ENCODE results near the gene RCHY1.
A peak's percentile ranks its signal among the peaks of the same experiment; 100 is the strongest.
"Not testable (repeated sequence)": the region's sequence is repeated elsewhere in the genome, so short reads cannot be mapped to it uniquely, and the experiment has no call there.

The RCHY1 gene

GRCh38 chr4:75514131-75514948, at the start of gene RCHY1, which contains the start of gene THAP6:
Gene RCHY1 (minus strand): TSS chr4:75514403. CDS start chr4:75514286, 117 bp downstream.
Gene THAP6 (plus strand): TSS chr4:75514473. CDS start chr4:75515453, 980 bp downstream.
- Histone ChIP-seq H3K27me3 (ENCODE audit: control insufficient read depth in 1 of 2, insufficient read depth in 2 of 2, low read length in 2 of 2) (no peaks in the 10 kb centered on the region), H3K9me3 (ENCODE audit: low read length) (no peaks in the 10 kb centered on the region), H3K9ac (ENCODE audit: low read length) (peak within 1 kb of the TSS; percentile 77), H3K36me3 (ENCODE audit: insufficient read depth, low read length) (peaks cover 19% of the 10 kb centered on the region), H3K4me3 (ENCODE audit: low read depth in 1 of 2, low read length in 2 of 2) (peak within 1 kb of the TSS; percentile 78 to 95), H3K4me1 (ENCODE audit: insufficient read depth, low read length) (peaks cover 40% of the 10 kb centered on the region), H3K27ac (ENCODE audit: low read depth, low read length) (peak within 1 kb of the TSS; percentile 91)

GRCh38 chr4:75561789-75562188, 47.6 kb upstream of the RCHY1 start:
- no peak overlapping the region for H3K9ac ChIP-seq (ENCODE audit: low read length)
- H3K27ac ChIP-seq (ENCODE audit: low read depth, low read length): no peak overlapping the region
- no peaks in the 10 kb centered on the region for H3K4me1 ChIP-seq (ENCODE audit: insufficient read depth, low read length)
- no peaks in the 10 kb centered on the region for H3K36me3 ChIP-seq (ENCODE audit: insufficient read depth, low read length)
- no peak overlapping the region for H3K4me3 ChIP-seq (ENCODE audit: low read depth in 1 of 2, low read length in 2 of 2)
- no peaks in the 10 kb centered on the region for H3K9me3 ChIP-seq (ENCODE audit: low read length)
- no peaks in the 10 kb centered on the region for H3K27me3 ChIP-seq (ENCODE audit: control insufficient read depth in 1 of 2, insufficient read depth in 2 of 2, low read length in 2 of 2)

DNA sequence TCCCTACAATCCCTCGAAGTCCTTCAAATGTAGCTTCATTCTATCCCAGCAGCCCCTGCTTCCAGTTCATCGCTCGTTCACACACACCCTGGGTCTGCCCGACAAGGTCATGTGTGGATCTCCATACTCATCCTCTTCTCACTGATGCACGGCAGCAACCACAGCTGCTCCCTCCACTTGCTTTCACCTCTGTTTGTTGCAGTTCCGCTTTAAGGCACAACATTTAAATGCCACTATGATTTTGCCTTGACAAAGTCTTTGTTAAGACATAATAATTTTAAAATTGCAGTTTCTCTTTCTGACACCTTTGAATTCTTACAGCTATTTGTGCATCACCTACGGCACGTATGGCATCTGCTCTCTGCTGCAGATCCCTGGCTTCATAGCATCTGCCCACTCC, 43.5 kb upstream of the RCHY1 start:
- Histone ChIP-seq H3K27ac (ENCODE audit: low read depth, low read length) (no peak overlapping the region), H3K9ac (ENCODE audit: low read length) (no peak overlapping the region), H3K27me3 (ENCODE audit: control insufficient read depth in 1 of 2, insufficient read depth in 2 of 2, low read length in 2 of 2) (no peaks in the 10 kb centered on the region), H3K4me3 (ENCODE audit: low read depth in 1 of 2, low read length in 2 of 2) (no peak overlapping the region), H3K36me3 (ENCODE audit: insufficient read depth, low read length) (no peaks in the 10 kb centered on the region), H3K9me3 (ENCODE audit: low read length) (no peaks in the 10 kb centered on the region), H3K4me1 (ENCODE audit: insufficient read depth, low read length) (no peaks in the 10 kb centered on the region)

DNA sequence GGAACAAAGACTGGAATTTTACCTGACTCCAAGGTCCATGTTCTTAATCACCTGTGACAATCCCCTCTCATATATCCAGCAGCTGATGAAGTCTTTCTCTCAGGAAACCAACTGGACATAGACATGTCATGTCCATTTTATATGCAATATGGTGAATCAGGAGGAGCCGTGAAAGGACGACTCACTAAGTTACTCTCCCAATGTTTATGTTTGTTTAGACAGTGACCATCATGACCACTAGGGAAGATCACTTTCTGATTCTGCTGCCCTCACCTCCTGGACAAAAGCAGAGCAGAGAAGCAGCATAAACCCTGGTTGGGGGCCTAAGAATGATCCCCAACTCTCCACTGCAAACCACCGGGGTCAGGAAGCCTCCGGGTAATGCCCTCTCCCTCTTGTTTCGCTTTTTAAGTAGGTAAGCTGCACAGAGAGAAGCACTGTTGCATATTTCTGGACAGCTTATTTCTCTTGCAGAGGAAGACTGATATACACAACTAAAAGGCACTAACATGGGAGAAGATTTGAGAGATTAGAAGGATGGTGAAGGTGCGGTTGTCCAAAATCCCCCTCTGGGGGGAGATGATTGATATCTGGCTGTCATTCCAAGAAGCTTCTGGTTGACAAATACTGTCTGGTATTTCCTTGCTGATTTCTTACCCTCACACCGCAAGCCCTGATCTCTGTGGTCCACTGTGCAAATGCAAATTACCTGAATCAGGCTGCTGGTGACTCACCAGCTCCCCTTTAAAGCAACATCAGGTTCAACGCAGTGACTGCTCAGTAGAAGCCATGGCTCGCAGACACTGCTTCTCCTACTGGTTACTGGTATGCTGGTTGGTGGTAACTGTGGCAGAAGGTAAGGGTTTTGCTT, 41.3 kb upstream of the RCHY1 start, which contains the start of gene ODAPH:
Gene ODAPH, plus strand, starts transcription at position 773 of the 871 bp plus-strand sequence. Its CDS starts 17 bp downstream, at position 790.
- Histone ChIP-seq H3K36me3 (ENCODE audit: insufficient read depth, low read length) (no peaks in the 10 kb centered on the region), H3K27ac (ENCODE audit: low read depth, low read length) (no peak within 1 kb of the TSS), H3K27me3 (ENCODE audit: control insufficient read depth in 1 of 2, insufficient read depth in 2 of 2, low read length in 2 of 2) (no peaks in the 10 kb centered on the region), H3K9me3 (ENCODE audit: low read length) (no peaks in the 10 kb centered on the region), H3K4me1 (ENCODE audit: insufficient read depth, low read length) (no peaks in the 10 kb centered on the region), H3K9ac (ENCODE audit: low read length) (no peak within 1 kb of the TSS), H3K4me3 (ENCODE audit: low read depth in 1 of 2, low read length in 2 of 2) (no peak within 1 kb of the TSS)

GRCh38 chr4:75552452-75552851, 38.2 kb upstream of the RCHY1 start:
- H3K36me3 ChIP-seq (ENCODE audit: insufficient read depth, low read length): no peaks in the 10 kb centered on the region
- H3K27ac ChIP-seq (ENCODE audit: low read depth, low read length): no peak overlapping the region
- H3K9ac ChIP-seq (ENCODE audit: low read length): no peak overlapping the region
- no peaks in the 10 kb centered on the region for H3K27me3 ChIP-seq (ENCODE audit: control insufficient read depth in 1 of 2, insufficient read depth in 2 of 2, low read length in 2 of 2)
- no peaks in the 10 kb centered on the region for H3K4me1 ChIP-seq (ENCODE audit: insufficient read depth, low read length)
- H3K9me3 ChIP-seq (ENCODE audit: low read length): no peaks in the 10 kb centered on the region
- no peak overlapping the region for H3K4me3 ChIP-seq (ENCODE audit: low read depth in 1 of 2, low read length in 2 of 2)

GRCh38 chr4:75549019-75549418, 34.8 kb upstream of the RCHY1 start:
- Histone ChIP-seq H3K27ac (ENCODE audit: low read depth, low read length) (no peak overlapping the region), H3K36me3 (ENCODE audit: insufficient read depth, low read length) (no peaks in the 10 kb centered on the region), H3K4me1 (ENCODE audit: insufficient read depth, low read length) (no peaks in the 10 kb centered on the region), H3K9ac (ENCODE audit: low read length) (no peak overlapping the region), H3K4me3 (ENCODE audit: low read depth in 1 of 2, low read length in 2 of 2) (no peak overlapping the region), H3K9me3 (ENCODE audit: low read length) (no peaks in the 10 kb centered on the region), H3K27me3 (ENCODE audit: control insufficient read depth in 1 of 2, insufficient read depth in 2 of 2, low read length in 2 of 2) (no peaks in the 10 kb centered on the region)

DNA sequence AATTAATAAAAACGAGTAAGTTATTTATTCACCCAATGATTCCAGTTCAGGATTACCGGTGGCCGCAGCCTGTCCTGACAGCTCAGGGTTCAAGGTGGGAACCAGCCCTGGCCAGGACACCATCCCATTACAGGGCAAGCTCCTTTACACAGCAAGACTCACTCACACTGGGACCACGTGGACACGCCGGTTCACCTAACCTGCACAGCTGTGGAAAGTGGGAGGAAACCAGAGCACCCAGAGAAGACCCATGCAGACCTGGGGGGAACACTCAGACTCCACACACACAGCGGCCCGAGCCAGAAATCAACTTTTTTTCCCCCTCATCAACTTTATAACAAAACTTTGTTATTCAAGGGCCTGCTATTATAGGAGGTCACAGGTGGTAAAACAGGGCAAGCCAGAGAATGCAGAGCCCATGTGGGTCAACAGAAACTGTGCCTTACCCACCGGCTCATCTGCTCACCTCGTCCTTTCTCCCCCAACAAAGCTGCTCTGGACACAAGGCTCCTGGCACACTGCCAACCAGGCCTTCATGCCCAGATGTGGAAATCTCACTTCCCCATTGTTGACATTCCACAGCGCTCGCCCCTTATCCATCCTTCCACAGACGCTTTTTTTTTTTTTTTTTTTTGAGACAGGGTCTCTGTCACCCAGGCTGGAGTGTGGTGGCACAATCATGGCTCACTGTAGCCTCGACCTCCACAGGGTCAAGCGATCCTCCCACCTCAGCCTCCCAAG, 33.6 kb upstream of the RCHY1 start:
- no peak overlapping the region for H3K9ac ChIP-seq (ENCODE audit: low read length)
- H3K9me3 ChIP-seq (ENCODE audit: low read length): no peaks in the 10 kb centered on the region
- H3K4me3 ChIP-seq (ENCODE audit: low read depth in 1 of 2, low read length in 2 of 2): no peak overlapping the region
- no peaks in the 10 kb centered on the region for H3K4me1 ChIP-seq (ENCODE audit: insufficient read depth, low read length)
- H3K27me3 ChIP-seq (ENCODE audit: control insufficient read depth in 1 of 2, insufficient read depth in 2 of 2, low read length in 2 of 2): no peaks in the 10 kb centered on the region
- peaks cover under 1% of the 10 kb centered on the region for H3K36me3 ChIP-seq (ENCODE audit: insufficient read depth, low read length)
- no peak overlapping the region for H3K27ac ChIP-seq (ENCODE audit: low read depth, low read length)

DNA sequence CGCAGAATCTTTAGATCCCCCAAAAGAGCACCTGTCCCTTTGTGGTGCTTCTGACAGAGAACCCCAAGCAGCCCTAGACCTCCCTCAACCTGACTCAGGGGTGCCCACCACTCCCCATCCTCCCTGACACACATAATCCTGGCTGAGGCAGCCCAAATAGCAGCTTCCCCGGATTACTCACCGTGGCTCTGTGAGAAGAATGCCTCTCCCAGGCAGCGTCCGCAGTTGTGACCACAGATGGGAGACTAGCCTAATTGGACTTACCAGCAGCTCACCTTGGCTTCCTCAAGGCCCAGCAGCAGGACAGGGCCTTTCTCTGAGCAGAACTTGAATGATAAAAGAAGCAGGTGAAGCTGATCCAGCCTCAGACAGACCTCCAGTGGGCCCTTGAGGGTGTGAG, 31.3 kb upstream of the RCHY1 start:
- no peak overlapping the region for H3K27ac ChIP-seq (ENCODE audit: low read depth, low read length)
- no peaks in the 10 kb centered on the region for H3K4me1 ChIP-seq (ENCODE audit: insufficient read depth, low read length)
- H3K9me3 ChIP-seq (ENCODE audit: low read length): no peaks in the 10 kb centered on the region
- peaks cover 4% of the 10 kb centered on the region for H3K36me3 ChIP-seq (ENCODE audit: insufficient read depth, low read length)
- H3K27me3 ChIP-seq (ENCODE audit: control insufficient read depth in 1 of 2, insufficient read depth in 2 of 2, low read length in 2 of 2): no peaks in the 10 kb centered on the region
- H3K9ac ChIP-seq (ENCODE audit: low read length): no peak overlapping the region
- H3K4me3 ChIP-seq (ENCODE audit: low read depth in 1 of 2, low read length in 2 of 2): no peak overlapping the region

- Histone ChIP-seq H3K9me3 (ENCODE audit: low read length) (no peaks in the 10 kb centered on the region), H3K4me3 (ENCODE audit: low read depth in 1 of 2, low read length in 2 of 2) (no peak overlapping the region), H3K27me3 (ENCODE audit: control insufficient read depth in 1 of 2, insufficient read depth in 2 of 2, low read length in 2 of 2) (no peaks in the 10 kb centered on the region), H3K4me1 (ENCODE audit: insufficient read depth, low read length) (no peaks in the 10 kb centered on the region), H3K9ac (ENCODE audit: low read length) (no peak overlapping the region), H3K36me3 (ENCODE audit: insufficient read depth, low read length) (peaks cover 4% of the 10 kb centered on the region), H3K27ac (ENCODE audit: low read depth, low read length) (no peak overlapping the region)
These were observed 30.7 kb upstream of the RCHY1 start for GRCh38 chr4:75544870-75545269.

DNA sequence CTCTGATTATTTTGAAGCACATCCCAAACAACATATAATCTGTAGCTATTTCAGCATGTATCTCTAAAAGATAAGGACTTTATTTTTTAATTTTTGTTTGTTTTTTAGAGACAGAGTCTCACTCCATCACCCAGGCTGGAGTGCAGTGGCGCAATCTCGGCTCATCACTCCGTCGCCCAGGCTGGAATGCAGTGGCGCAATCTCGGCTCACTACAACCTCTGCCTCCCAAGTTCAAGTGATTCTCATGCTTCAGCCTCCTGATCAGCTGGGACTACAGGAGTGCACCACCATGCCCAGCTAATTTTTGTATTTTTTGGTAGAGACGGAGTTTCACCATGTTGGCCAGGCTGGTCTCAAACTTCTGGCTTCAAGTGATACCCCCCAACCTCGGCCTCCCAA, 30.0 kb upstream of the RCHY1 start:
- H3K27me3 ChIP-seq (ENCODE audit: control insufficient read depth in 1 of 2, insufficient read depth in 2 of 2, low read length in 2 of 2); H3K4me3 ChIP-seq (ENCODE audit: low read depth in 1 of 2, low read length in 2 of 2); H3K36me3 ChIP-seq (ENCODE audit: insufficient read depth, low read length); H3K9ac ChIP-seq (ENCODE audit: low read length); H3K4me1 ChIP-seq (ENCODE audit: insufficient read depth, low read length); H3K9me3 ChIP-seq (ENCODE audit: low read length); H3K27ac ChIP-seq (ENCODE audit: low read depth, low read length): not testable (repeated sequence)

DNA sequence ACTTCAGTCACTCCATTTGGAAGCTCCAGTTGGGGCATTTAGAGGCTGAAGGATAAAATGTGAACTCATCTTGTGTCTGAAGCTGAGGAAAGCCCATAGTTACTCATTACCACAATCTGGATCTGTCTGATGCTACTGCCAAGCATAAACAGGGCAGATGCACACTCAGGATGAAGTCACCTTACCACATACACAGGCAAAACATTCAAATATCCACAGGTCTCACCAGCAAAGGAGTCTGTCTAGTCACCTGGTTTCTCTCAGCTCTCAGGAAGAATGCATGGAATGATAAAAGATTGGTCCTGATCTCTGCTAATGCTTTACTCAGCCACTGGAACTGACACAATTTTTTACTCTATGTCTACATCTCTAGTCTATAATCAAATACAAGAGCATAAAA, 28.6 kb upstream of the RCHY1 start:
- peaks cover 10% of the 10 kb centered on the region for H3K36me3 ChIP-seq (ENCODE audit: insufficient read depth, low read length)
- no peak overlapping the region for H3K9ac ChIP-seq (ENCODE audit: low read length)
- H3K4me3 ChIP-seq (ENCODE audit: low read depth in 1 of 2, low read length in 2 of 2): no peak overlapping the region
- H3K27me3 ChIP-seq (ENCODE audit: control insufficient read depth in 1 of 2, insufficient read depth in 2 of 2, low read length in 2 of 2): no peaks in the 10 kb centered on the region
- H3K9me3 ChIP-seq (ENCODE audit: low read length): no peaks in the 10 kb centered on the region
- no peaks in the 10 kb centered on the region for H3K4me1 ChIP-seq (ENCODE audit: insufficient read depth, low read length)
- no peak overlapping the region for H3K27ac ChIP-seq (ENCODE audit: low read depth, low read length)

All from muscle layer of colon (tissue), 2 donors.